NT2/D1 (cell line): Measurements from ENCODE around the gene RAB3B.

ENCODE experiments used
- SUZ12 ChIP-seq: IDR thresholded peaks from 2 replicates; pipeline ENCODE4 v1.6.1; 2011; ENCODE audit not compliant: insufficient read length, insufficient read depth; ENCODE audit errors: extremely low read depth
- YY1 ChIP-seq: IDR thresholded peaks from 2 replicates; pipeline ENCODE4 v1.6.1; 2011; ENCODE audit not compliant: insufficient read length, insufficient read depth
- ZNF274 ChIP-seq: IDR thresholded peaks from 2 replicates; pipeline ENCODE4 v1.6.1; 2011; ENCODE audit warnings: mild to moderate bottlenecking, low read depth, low read length

GRCh38 chr1:51998701-51999100, 8.2 kb upstream of the RAB3B start:
- TF ChIP-seq ZNF274 (no peak), YY1 (no peak), SUZ12 (no peak)
